GM19372 (cell line): ENCODE measurements around the gene DYNC1I1.

Experiments
- ATAC-seq: cut with Tn5 transposase; IDR thresholded peaks from one replicate; pipeline ENCODE4 v1.9.1; 2021; ENCODE audit warnings: mild to moderate bottlenecking, low read depth, moderate library complexity; ENCODE audit not compliant: unreplicated experiment

DYNC1I1 gene

DNA sequence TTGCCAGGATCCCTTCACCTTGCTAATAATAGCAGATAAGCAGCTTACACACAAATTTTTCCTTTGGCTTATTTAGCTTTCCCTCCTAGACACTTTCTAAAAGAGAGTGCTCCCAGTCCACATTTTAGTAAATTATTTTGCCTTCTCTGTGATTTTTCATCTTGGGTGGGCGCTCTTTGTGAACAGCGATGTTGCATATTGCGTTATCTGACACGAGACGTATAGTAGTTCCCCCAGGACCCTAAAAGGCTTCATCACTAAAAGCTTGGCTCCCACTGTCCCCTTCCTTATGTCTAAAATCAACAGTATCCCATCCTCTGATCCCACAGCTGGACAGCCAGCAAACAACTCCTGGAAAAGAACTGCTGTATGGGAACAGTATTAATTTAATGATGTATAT, 232.9 kb downstream of the DYNC1I1 start:
- no peak for ATAC-seq

DNA sequence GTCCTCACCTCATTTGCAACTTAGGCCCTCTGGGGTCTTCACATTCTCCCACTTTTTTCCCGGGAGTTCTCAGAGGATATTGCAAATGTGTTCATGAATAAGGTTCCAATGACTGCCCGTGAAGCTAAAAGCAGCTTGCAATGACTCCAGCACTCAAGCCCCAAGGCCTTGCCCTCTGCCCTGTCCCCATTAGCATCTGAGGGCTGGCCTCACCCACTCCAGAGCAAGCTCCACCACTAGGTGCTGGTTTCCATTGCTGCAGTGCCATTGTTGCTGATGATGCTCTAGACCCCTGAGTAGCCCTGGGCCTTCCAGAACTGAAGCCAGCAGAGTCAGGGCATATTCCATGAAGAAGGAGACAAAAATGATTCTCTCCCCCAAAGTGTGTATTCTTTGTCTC, 236.8 kb downstream of the DYNC1I1 start:
- ATAC-seq, result no peak

DNA sequence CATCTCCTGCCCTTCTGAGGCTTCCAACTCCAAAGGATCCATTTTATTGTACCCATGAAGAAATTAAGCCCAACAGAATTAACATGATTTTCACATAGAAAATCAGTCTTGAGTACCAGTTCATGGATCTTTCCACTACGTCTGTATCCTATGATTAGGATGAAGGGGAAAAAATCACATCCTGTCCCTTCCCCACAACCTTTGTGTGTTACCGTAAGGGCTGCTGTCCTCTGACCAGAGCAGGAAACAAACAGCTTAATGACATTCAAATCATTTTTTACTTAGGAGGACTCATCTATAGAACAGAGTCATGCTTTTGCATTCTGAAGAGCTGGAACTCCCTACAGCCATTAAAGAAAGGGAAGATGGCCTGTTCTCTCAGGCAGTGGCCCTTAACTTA, 241.5 kb downstream of the DYNC1I1 start:
- no peak for ATAC-seq

DNA sequence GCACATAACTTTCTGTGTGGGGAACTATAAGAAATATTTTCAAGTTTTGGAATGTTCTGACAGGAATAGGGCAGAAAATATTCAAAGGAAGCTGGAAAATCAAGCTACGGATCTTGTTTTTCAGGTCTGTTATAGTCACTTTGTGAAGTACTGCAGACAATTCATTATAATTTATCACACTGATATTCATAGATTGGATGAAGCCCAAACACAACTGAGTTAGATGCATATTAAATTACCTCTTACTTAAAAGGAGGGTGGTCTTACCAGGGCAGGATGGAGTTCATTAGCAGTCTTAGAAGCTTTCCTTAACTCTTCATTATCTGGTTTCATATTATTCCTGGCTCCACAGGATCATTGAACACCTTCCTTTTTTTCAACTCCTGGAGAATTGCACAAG, 242.3 kb downstream of the DYNC1I1 start:
- no peak for ATAC-seq

DNA sequence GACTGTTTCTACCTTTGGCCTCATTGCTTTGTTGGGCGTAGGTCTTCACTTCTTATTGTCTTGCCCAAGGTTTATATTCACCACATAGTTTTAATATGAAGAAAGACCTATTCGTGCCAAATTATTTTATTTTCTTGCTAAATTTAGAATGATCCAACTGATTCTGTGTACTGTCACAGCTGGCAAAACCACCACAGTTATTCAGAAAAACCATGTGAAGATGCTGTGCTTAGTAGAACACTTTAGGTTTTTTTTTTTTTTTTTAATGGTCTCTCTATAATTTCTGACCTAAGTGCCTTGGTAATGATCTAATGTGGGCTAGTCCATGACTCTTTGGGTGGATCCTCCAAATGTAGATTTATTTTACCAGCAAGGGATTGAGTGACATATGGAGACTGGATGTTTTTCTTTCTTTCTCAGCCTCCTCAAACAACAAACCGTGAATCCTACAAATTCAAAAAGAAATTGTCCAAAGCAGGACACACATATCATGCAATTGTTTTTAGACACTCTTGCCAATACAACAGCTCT, 243.8 kb downstream of the DYNC1I1 start:
- ATAC-seq, result no peak

DNA sequence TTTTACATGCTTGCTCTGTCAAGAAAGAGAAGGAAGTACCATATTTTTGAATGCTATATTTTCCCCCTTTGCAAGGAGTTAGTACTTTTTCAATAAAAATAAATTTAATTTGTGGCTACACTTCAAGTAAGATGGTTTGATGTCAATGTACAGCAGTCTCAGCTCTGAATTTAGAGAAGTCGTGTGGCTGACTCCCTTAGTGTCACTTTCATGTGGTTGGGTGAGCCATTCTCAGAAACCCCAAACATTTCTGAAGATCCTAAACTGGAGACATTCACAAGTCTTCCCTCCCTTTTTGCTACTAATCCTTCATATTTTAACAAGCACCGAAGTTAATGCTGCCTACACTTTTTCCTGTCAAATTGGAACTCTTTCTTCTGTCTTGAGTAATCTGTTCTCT, 244.4 kb downstream of the DYNC1I1 start:
- no peak for ATAC-seq

DNA sequence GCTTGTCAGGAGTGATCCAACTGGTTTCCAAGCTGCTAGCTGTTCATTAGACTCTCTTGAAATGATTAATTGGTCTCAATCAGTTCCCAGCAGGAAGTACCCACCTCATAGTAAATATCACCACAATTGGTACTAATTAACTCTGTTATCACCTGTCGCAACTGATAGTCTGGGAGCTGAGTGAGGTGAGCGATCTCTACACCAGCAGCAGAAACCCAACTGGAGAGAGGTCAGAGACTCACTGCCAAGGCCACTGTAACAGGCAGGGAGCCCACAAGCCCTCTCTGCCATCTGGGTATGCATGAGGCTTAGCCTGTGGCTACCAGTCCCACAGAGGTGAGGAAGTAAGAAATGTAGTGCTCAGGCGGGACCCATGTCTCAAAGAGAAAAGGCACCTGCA, 245.5 kb downstream of the DYNC1I1 start:
- ATAC-seq, result no peak

DNA sequence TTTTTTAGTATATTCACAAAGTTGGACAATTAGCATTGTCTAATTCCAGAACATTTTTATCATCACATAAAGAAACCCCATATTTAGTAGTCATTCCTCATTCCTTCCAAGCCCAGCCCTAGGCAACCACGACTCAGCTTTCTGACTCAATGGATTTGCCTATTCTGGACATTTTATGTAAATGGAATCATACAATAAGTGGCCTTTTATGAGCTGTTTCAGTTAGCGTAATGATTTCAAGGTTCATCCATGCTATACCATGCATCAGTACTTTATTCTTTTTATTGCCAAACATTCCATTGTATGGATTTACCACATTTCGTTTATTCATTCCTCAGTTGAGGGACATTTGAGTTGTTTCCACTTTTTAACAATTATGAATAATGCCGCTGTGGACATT, 249.2 kb downstream of the DYNC1I1 start:
- ATAC-seq, result no peak

DNA sequence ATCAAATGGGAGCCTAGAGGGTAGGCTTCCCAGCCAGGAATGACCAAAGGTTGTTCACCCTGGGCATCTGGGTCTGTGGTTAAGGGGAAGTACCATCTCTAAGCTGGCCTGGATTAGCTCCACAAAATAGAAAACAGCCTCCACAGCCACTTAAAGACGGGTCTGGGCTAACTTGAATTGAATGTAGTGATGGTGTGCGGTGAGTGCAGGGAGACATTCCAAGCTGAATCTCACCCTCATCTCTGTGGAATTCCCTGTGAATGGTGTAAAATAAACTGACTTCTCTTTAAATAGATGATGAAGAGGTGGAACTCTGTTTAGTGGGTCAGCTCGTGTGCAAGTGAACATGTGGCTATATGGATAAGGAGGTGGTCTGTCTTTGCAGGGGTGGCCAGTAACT, 251.0 kb downstream of the DYNC1I1 start:
- ATAC-seq, result no peak

DNA sequence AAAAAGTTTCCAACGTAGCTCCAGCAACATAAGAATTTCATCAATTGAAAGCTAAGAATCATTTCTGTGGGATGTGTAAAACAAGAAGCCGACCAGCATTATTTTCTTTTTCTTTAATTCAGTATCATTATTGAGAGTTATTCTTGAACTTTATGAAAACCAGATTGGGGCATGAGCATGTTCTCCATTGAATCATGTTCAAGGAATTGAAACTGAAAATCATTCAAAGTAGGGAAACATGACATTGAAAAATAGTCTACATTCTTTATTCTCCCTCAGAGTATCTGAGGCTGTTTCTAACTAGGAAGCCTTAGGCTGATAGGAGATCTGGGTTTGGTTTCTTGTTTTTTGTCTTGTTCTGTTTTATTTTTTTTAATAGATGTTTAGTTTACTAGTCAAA, 253.7 kb downstream of the DYNC1I1 start:
- ATAC-seq, result no peak

DNA sequence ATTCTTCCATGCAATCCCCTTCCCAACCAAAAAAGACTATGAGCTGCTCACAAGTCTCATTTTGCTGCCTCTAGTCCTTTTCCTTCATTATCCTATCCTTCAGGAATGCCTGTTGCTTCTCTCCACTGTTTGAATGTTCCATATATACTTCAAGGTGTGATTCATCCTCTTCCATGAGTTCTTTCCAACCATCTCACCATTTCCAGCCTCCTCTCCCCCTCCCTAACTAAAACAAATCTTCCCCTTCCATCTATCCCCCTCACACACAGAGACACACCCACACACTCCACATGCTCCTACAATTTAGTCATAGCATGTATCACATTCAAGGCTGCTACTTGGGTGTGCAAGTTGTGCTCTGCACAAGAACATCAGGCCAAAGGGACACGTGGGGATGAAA, 254.3 kb downstream of the DYNC1I1 start:
- no peak for ATAC-seq

DNA sequence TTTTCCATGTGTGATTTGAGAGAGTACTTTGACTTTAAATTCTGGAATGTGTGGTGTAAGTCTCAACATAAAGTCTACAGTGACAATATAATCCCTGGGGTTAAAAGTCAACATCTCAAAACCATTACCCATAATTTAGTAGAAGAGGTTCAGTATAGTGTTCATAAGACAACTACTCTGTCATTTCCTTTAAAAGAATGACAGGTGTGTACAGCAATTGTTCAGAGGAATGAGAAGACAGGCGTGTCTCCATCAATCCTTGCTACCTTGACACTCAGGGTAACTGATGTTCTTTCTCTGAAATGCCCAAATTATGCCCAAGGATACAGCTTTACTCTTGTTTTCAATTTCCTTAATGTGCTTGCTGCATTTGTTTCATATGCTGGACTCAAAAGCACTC, 256.4 kb downstream of the DYNC1I1 start:
- ATAC-seq, result no peak

DNA sequence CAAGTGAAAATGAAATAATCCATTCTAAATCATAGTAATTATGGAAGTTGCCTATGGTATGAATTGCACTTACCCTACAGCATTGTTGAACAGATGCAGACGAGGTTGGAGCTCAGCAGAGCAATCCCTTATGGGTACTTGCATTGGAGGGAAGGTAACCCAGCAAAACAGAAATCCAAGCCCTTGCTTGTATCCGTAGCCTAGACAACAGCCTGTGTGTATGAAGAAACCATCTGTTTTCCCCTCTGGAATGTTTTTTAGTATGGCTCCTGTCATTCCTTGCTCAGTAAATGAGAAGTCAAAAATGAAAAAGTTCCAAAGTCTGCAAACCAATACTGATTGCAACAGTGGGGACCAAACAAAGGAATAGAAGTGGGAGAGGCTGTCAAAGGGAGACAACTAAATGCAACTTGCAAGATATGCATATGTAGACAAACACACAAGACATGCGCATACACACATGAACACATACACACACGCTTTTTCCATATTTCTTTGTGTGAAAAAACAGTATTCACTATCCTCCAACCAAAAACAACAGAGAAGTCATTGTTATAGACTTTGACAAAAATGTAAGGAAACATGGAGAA, 260.8 kb downstream of the DYNC1I1 start:
- ATAC-seq, result no peak

DNA sequence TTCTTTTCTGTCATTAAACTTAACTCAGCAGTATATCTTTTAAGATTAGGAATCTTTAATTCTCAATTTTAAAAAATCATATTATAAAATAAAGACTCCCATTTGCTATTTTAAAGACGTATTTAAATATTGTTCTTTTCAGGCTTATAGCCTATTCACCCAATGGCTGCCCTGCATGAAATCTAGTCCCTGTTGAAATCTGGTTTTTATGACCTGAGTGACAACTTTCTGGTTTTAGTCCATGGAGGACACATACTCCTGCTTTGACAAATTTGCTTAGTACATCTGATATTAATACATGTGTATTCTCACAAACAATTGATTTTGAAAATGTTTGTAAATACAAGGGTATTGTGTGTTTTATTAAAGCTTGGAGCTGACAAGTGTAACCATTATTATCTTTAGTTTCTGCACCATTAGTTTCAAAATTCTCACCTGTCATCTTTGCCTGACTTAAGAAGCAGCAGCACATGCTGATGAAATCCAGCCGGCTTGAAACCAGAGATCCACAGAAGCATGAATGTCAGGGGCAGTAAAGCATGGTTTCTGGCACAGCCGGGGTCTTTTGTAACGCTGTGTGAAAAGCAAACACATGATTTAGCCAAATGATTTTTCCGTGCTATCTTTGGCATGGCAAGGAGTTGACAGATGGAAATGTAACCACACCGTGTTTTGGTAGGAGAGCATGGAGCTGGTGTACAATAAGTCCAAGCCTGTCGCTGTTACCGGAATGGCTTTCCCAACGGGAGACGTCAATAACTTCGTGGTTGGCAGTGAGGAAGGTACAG, 262.8 kb downstream of the DYNC1I1 start:
- ATAC-seq, result no peak

DNA sequence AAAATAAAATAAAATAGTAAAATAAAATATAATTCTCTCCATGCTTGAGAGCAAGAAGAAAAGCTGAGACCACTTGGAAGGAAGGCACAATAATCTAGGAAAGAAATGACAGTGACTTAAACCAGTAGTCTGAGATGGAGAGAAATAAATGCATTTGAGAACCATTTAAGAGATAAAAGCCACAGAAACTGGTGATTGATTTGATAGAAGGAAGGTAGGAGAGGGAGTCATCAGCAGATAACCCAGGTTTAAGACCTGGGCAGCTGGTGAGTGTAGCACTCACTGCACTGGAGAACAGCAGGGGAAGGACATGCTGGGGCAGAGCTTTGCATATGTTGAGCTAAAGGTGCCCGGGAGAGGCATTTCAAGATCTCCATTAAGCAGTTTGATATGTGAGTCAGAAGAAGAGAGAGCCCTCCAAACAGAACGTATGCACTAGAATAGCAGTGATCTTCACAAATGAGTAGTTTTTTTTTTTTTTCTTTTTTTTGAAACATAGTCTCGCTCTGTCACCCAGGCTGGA, 268.0 kb downstream of the DYNC1I1 start:
- no peak for ATAC-seq

DNA sequence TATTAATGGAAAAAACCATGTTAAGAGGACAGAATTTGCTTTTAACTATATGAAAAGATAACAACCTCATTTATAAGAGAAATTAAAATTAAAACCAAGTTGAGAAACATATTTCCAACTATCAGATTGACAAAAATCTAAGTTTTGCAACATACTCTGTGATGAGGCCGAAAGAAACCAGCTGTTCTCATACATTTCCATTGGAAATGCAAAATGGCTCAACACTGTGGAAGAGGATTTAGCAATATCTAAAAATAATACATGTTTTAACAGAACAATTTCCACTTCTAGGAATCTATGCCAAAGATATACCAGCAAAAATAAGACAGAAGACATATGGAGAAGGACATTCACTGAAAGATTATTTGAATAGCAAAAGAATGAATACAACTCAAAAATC, 268.8 kb downstream of the DYNC1I1 start:
- no peak for ATAC-seq

DNA sequence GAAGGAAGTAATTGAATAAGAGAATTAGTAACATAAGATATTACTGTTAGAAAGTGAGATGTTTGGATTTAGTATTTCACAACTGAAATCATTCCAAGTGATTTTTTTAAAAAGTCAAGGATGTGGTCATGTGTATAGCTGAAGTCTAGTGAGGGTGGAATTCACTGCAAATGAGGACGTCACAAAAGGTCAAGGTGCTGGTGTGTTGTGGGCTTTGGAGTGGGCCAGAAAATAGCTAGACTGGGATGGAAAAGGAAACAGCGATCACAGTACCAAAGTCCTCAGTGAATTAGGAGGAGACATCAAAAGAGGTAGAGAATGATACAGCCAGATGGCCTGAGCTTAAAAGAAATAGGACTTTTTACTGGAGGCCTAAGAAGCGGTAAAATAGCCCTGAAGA, 272.8 kb downstream of the DYNC1I1 start:
- no peak for ATAC-seq

DNA sequence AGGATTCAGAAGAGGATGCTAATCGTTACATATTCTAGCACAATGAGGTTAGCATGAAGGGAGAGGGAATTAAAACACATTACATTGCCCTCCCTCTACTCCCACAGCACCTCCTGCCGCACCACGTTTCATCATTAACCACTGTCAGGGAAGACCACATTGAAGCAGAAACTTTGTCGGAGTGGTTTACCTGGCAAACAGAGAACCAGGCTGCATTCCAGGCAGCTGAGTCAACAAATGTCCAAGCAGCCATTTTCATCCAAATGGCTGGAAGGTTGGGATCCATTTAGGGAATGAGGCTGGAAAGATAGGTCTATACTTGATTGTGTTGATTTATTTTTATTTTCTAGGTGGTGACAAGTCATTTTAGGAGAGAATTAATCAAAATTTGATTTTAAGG, 273.6 kb downstream of the DYNC1I1 start:
- ATAC-seq, result no peak

DNA sequence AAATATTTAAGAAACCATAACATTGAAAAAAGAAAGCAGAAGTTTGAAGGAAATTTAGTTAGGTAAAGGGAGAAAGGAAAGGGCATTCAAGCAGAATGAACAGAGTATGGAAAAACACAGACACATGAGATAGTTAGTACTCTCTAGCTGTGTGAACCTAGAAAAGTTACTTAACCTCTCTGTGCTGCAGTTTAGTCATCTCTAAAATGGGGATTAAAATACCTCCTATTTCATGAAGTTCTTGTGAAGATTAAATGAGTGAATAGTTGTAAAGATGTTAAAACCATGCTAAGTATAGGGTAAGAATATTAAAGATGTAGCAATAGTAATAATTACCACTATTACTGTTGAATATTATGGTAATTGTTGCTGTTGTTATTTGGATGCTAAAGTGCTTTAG, 279.9 kb downstream of the DYNC1I1 start:
- ATAC-seq, result no peak

DNA sequence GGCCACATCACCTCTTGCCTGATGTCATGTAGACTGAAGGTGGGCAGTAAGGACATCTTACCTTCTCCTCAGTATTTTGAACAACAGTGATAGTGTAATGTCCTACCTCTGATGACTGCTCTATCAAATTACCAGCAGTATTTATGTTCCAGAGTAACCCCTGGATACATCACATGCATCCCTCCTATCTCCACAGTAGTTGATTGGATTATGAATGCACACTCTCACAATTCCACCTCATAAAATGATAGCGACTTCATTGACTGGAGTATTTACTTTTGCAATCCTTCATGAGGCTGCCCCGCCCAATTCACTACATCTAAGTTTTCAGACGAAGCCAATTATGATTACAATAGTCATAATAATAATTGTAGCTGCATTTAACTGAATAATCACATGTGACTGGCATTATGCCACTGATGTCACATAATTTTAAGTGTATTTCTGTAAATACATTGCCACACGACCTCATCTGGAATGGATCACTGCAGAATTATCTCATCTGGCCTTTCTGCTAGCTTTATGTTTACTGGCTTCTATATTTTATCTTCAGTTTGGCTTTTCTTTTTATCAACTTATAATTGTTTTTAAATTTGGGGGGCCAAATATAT, 280.6 kb downstream of the DYNC1I1 start:
- ATAC-seq, result no peak

DNA sequence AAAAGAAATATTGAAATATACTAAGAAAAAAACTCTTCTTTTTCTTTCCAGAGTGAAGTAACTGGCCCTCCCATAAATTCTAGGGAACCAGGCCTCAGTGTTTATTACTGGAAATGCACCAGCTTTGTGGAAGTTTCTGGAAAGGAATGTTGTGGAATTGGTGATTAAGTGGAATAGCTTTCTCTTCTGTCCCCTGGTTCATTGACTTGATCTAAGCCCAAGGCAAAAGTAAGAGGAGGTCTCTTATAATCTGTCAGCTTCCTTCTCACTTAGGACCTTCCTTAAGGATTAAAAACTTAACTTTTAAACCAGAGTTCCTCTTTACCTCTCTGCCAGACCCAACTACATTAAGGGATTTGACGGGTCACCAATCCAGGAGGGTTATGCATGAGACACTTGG, 283.4 kb downstream of the DYNC1I1 start:
- no peak for ATAC-seq

DNA sequence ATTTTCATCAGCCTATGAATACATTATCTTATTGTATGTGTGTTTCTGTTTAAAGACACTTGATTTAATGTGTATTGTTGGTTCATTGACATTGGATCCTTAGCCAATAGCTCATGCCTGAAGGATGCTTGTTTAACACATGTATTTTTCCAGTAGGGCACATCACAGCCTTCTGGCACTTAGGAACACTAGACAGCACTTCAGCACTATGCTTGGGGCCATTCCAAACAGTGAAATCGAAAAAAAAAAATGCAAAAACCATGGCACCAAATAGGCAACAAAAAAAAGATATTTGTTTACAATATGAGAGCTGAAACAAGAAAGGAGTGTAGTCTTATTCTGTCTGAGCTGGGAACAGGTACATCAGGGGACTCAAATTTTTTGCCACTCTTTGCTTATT, 286.7 kb downstream of the DYNC1I1 start:
- no peak for ATAC-seq
